Thyroid gland (tissue), 4 donors: Measurements from ENCODE around the gene PKN1.

Experiments
- CTCF ChIP-seq, 6 experiments: fragments of 200-600 bp in 3 of 6; fragments of 450-650 bp in 3 of 6; sonication (generic) in 3 of 6; IDR thresholded peaks; one replicate each; pipeline ENCODE4 v1.5.1; 2016 to 2019; ENCODE audit warnings: antibody characterized with exemption in 6 of 6, mild to moderate bottlenecking in 2 of 6, inconsistent platforms in 1 of 6, moderate library complexity in 1 of 6
- POLR2A ChIP-seq, 2 donors: fragments of 450-650 bp; IDR thresholded peaks; one replicate each; pipeline ENCODE4 v1.6.1; 2017; ENCODE audit warnings: antibody characterized with exemption in 2 of 2, mild to moderate bottlenecking in 2 of 2, moderate library complexity in 1 of 2

DNA sequence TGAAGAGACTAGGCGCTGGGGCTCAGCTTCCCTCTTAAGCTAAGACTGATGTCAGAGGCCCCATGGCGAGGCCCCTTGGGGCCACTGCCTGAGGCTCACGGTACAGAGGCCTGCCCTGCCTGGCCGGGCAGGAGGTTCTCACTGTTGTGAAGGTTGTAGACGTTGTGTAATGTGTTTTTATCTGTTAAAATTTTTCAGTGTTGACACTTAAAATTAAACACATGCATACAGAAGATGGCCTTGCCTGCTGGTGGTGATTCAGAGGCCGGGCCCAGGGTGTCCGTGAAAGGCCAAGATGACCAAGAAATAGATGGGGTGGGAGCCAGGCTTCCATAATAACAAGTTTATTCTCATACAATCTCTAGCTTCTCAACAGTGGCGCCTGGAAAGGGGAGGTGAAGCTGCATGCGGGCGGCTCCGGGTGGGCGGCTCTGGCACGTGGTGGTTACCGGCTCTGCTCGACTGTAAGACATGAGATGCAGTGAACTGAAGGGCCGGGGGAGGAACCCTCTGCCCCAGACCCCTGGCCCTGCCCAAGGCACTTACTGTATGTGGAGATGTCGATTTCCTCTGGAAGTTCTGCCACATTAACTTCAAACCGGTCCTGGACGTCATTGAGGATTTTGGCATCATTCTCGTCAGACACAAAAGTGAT lies 24.5 kb upstream of the PKN1 start:
- TF ChIP-seq POLR2A (IDR thresholded peaks at IDR 0.05) (no peak), CTCF (IDR thresholded peaks at IDR 0.05) (no peak)
